Neural cell (in vitro differentiated cells): Measurements from ENCODE around the gene CCDC179. TPM values are rescaled to one million over a fixed set of nuclear protein-coding genes. Genes with fewer than 3 reads are reported as not detected.

Source experiments
- H2AFZ ChIP-seq: fragments of 200-600, 300-800 bp; sonication (generic), shearing (Covaris generic); 2 replicates; pipeline ENCODE4 v1.6.0; 2014; ENCODE audit warnings: low read depth, mild to moderate bottlenecking, antibody characterized with exemption, low read length, moderate library complexity
- H3F3A ChIP-seq: fragments of 200-600 bp; shearing (Covaris generic); 2 replicates; pipeline ENCODE4 v1.6.1; 2016; ENCODE audit warnings: mild to moderate bottlenecking, moderate library complexity, mixed read lengths, antibody characterized with exemption, low read length; ENCODE audit not compliant: insufficient read depth, poor library complexity, severe bottlenecking
- H3K27ac ChIP-seq: fragments of 200-600, 300-800 bp; sonication (generic), shearing (Covaris generic); 2 replicates; pipeline ENCODE4 v1.5.1; 2014; ENCODE audit warnings: mild to moderate bottlenecking, low read length, moderate library complexity
- H3K27me3 ChIP-seq: fragments of 300-800, 200-600 bp; sonication (generic), shearing (Covaris generic); 2 replicates; pipeline ENCODE4 v1.6.0; 2014; ENCODE audit warnings: mild to moderate bottlenecking, low read depth, low read length, moderate library complexity; ENCODE audit not compliant: insufficient read depth
- H3K36me3 ChIP-seq: fragments of 300-800, 200-600 bp; sonication (generic), shearing (Covaris generic); 2 replicates; pipeline ENCODE4 v1.5.1; 2014; ENCODE audit warnings: mild to moderate bottlenecking, antibody characterized with exemption, low read length, moderate library complexity; ENCODE audit not compliant: insufficient read depth
- H3K4me2 ChIP-seq: fragments of 300-800, 200-600 bp; sonication (generic), shearing (Covaris generic); 2 replicates; pipeline ENCODE4 v1.6.0; 2014; ENCODE audit warnings: mild to moderate bottlenecking, low read length
- H3K4me3 ChIP-seq: fragments of 300-800, 200-600 bp; sonication (generic), shearing (Covaris generic); 2 replicates; pipeline ENCODE4 v1.5.1; 2014; ENCODE audit warnings: mild to moderate bottlenecking, low read length, moderate library complexity
- H3K79me2 ChIP-seq: fragments of 200-600 bp; shearing (Covaris generic); replicated peaks from 2 replicates; pipeline ENCODE4 v1.6.0; 2014; ENCODE audit warnings: mild to moderate bottlenecking, low read length, moderate library complexity; ENCODE audit not compliant: insufficient read depth
- H3K9ac ChIP-seq: fragments of 300-800, 200-600 bp; sonication (generic), shearing (Covaris generic); 2 replicates; pipeline ENCODE4 v1.6.1; 2016; ENCODE audit warnings: mild to moderate bottlenecking, low read length, mixed read lengths
- H3K9me2 ChIP-seq: fragments of 200-600 bp; shearing (Covaris generic); 2 replicates; pipeline ENCODE4 v1.6.1; 2016; ENCODE audit warnings: mild to moderate bottlenecking, low read length, mixed read lengths; ENCODE audit not compliant: insufficient read depth
- H3K9me3 ChIP-seq: fragments of 200-600, 300-800 bp; sonication (generic), shearing (Covaris generic); 2 replicates; pipeline ENCODE4 v1.6.1; 2016; ENCODE audit warnings: mild to moderate bottlenecking, mixed run types, low read length, moderate library complexity, mixed read lengths
- H4K20me1 ChIP-seq: fragments of 200-600 bp; shearing (Covaris generic); 2 replicates; pipeline ENCODE4 v1.6.1; 2016; ENCODE audit warnings: mild to moderate bottlenecking, mixed run types; ENCODE audit not compliant: insufficient read depth
- EP300 ChIP-seq: fragments of 450-650 bp; conservative IDR thresholded peaks from 2 replicates; pipeline ENCODE4 v1.6.1; 2014; ENCODE audit warnings: antibody characterized with exemption, mild to moderate bottlenecking, moderate library complexity; ENCODE audit not compliant: poor library complexity, severe bottlenecking
- EZH2 ChIP-seq: fragments of 200-600, 300-800 bp; shearing (Covaris generic), sonication (generic); IDR thresholded peaks from 2 replicates; pipeline ENCODE4 v1.6.1; 2014; ENCODE audit warnings: antibody characterized with exemption, low read length, borderline replicate concordance, mild to moderate bottlenecking; ENCODE audit not compliant: insufficient read depth, poor library complexity, severe bottlenecking
- MXI1 ChIP-seq: fragments of 450-650 bp; conservative IDR thresholded peaks from 2 replicates; pipeline ENCODE4 v1.6.1; 2014; ENCODE audit warnings: antibody characterized with exemption, mild to moderate bottlenecking; ENCODE audit not compliant: poor library complexity, severe bottlenecking
- POLR2AphosphoS5 ChIP-seq: IDR thresholded peaks from 2 replicates; pipeline ENCODE4 v1.6.1; 2012
- RAD21 ChIP-seq: fragments of 450-650 bp; conservative IDR thresholded peaks from 2 replicates; pipeline ENCODE4 v1.6.1; 2014; ENCODE audit warnings: antibody characterized with exemption, mild to moderate bottlenecking, moderate library complexity
- SMC3 ChIP-seq: fragments of 450-650 bp; conservative IDR thresholded peaks from 2 replicates; pipeline ENCODE4 v1.6.1; 2014; ENCODE audit warnings: antibody characterized with exemption, mild to moderate bottlenecking, moderate library complexity; ENCODE audit not compliant: poor library complexity
- polyA plus RNA-seq: library from polyadenylated mRNA; depleted of rRNA; stranded (reverse); fragments of >200 nt; gene quantifications from 2 replicates; pipeline ENCODE4 v1.2.3, GENCODE V29; 2014
- TF ChIP-seq, protein P1 (sequence below): IDR thresholded peaks from 2 replicates; pipeline ENCODE4 v1.6.1; 2012; ENCODE audit warnings: borderline replicate concordance
- TF ChIP-seq, protein P2 (sequence below): fragments of 450-650 bp; IDR thresholded peaks from 2 replicates; pipeline ENCODE4 v1.5.1; 2014; ENCODE audit warnings: antibody characterized with exemption, mild to moderate bottlenecking, moderate library complexity; ENCODE audit not compliant: poor library complexity, severe bottlenecking

Gene CCDC179
- polyA plus RNA-seq, 1 donor from 2014 or later: not detected

DNA sequence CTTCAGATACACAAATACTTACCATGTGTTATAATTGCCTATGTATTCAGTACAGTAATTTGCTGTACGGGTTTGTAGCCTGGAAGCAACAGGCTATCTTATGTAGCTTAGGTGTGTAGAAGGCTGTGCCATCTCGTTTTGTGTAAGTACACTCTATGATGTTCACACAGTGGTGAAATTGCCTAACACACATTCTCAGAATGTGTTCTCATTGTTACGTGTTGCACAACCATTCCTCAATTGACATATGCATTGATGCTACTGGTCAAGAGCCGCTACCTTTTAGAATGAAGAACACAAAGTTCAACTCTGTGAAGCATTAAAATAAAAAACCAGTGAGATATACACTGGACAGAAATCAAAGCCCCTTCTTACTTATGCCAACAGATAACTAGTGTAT, 57.4 kb downstream of the CCDC179 start:
- no peak overlapping the region for H3K9ac ChIP-seq
- no peak overlapping the region for H2AFZ ChIP-seq
- no peaks in the 10 kb centered on the region for H3K36me3 ChIP-seq
- no peak overlapping the region for H3K4me3 ChIP-seq
- H3K79me2 ChIP-seq: no peaks in the 10 kb centered on the region
- H3K9me3 ChIP-seq: no peaks in the 10 kb centered on the region
- no peaks in the 10 kb centered on the region for H4K20me1 ChIP-seq
- TF ChIP-seq SMC3 (no peak), EP300 (no peak), RAD21 (no peak), EZH2 (no peak)
- TF ChIP-seq, protein P1, sequence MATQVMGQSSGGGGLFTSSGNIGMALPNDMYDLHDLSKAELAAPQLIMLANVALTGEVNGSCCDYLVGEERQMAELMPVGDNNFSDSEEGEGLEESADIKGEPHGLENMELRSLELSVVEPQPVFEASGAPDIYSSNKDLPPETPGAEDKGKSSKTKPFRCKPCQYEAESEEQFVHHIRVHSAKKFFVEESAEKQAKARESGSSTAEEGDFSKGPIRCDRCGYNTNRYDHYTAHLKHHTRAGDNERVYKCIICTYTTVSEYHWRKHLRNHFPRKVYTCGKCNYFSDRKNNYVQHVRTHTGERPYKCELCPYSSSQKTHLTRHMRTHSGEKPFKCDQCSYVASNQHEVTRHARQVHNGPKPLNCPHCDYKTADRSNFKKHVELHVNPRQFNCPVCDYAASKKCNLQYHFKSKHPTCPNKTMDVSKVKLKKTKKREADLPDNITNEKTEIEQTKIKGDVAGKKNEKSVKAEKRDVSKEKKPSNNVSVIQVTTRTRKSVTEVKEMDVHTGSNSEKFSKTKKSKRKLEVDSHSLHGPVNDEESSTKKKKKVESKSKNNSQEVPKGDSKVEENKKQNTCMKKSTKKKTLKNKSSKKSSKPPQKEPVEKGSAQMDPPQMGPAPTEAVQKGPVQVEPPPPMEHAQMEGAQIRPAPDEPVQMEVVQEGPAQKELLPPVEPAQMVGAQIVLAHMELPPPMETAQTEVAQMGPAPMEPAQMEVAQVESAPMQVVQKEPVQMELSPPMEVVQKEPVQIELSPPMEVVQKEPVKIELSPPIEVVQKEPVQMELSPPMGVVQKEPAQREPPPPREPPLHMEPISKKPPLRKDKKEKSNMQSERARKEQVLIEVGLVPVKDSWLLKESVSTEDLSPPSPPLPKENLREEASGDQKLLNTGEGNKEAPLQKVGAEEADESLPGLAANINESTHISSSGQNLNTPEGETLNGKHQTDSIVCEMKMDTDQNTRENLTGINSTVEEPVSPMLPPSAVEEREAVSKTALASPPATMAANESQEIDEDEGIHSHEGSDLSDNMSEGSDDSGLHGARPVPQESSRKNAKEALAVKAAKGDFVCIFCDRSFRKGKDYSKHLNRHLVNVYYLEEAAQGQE: no peak
- TF ChIP-seq, protein P2, sequence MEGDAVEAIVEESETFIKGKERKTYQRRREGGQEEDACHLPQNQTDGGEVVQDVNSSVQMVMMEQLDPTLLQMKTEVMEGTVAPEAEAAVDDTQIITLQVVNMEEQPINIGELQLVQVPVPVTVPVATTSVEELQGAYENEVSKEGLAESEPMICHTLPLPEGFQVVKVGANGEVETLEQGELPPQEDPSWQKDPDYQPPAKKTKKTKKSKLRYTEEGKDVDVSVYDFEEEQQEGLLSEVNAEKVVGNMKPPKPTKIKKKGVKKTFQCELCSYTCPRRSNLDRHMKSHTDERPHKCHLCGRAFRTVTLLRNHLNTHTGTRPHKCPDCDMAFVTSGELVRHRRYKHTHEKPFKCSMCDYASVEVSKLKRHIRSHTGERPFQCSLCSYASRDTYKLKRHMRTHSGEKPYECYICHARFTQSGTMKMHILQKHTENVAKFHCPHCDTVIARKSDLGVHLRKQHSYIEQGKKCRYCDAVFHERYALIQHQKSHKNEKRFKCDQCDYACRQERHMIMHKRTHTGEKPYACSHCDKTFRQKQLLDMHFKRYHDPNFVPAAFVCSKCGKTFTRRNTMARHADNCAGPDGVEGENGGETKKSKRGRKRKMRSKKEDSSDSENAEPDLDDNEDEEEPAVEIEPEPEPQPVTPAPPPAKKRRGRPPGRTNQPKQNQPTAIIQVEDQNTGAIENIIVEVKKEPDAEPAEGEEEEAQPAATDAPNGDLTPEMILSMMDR: no peak
- no peaks in the 10 kb centered on the region for H3K27me3 ChIP-seq
- H3F3A ChIP-seq: no peaks in the 10 kb centered on the region
- H3K9me2 ChIP-seq: no peaks in the 10 kb centered on the region
- no peak overlapping the region for H3K4me2 ChIP-seq
- no peak overlapping the region for H3K27ac ChIP-seq

DNA sequence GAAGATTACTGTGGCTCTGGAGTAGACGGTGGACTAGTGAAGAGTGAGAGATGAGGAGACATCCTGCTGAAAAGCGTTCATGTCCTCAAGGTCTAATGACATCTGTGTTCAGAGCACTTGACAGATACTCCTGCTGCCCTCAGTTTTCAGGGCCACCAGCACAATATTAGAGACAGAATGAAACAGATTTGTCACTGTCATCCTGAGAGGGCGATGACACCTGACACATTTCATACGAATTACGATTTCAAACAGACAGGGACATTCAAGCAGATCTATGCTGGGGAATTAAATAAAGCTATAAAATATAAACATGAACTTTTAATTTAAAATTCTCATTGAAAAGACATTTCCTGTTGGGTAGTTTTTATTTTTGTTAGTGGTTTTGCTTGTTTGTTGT, 59.8 kb downstream of the CCDC179 start:
- Histone ChIP-seq H3K4me3 (no peak overlapping the region), H3K9ac (no peak overlapping the region), H3K27ac (peak overlapping the region; percentile 69), H3K79me2 (no peaks in the 10 kb centered on the region), H3K4me2 (no peak overlapping the region), H3K9me3 (no peaks in the 10 kb centered on the region), H3K36me3 (no peaks in the 10 kb centered on the region), H4K20me1 (no peaks in the 10 kb centered on the region), H3K9me2 (no peaks in the 10 kb centered on the region), H3K27me3 (no peaks in the 10 kb centered on the region), H3F3A (no peaks in the 10 kb centered on the region), H2AFZ (no peak overlapping the region)
- TF ChIP-seq, protein P1: no peak
- no peak for TF ChIP-seq SMC3
- no peak for TF ChIP-seq EZH2
- TF ChIP-seq, protein P2: no peak
- TF ChIP-seq EP300: peak; percentile 98
- peak; percentile 72 for TF ChIP-seq POLR2AphosphoS5
- no peak for TF ChIP-seq RAD21
- TF ChIP-seq MXI1: no peak
